ENCODE measurements around the gene HEXD. TPM values are rescaled to one million over a fixed set of nuclear protein-coding genes. Genes with fewer than 3 reads are reported as not detected.

Gene HEXD
- total and polyA plus RNA-seq, 2 donors (not counting 3 experiments of a cell fraction or from before 2014, with no cell fraction given): 12.9 to 18.6 TPM

- H3K27ac ChIP-seq (ENCODE audit: insufficient read depth, low read depth, low read length): no peak overlapping the region
- H3K4me3 ChIP-seq (replicated peaks in 1 of 3; ENCODE audit: insufficient read depth in 1 of 3, low read depth in 1 of 3, low read length in 3 of 3): no peak overlapping the region
- H3K4me1 ChIP-seq (ENCODE audit: control insufficient read depth, extremely low read depth, insufficient read depth, low read length): no peaks in the 10 kb centered on the region
- BruUV-seq (replicated peaks): no TSS peak
- no peaks in the 10 kb centered on the region for H3K9me1 ChIP-seq (replicated peaks; ENCODE audit: control insufficient read depth, extremely low read depth, insufficient read depth, low read length)
- no peaks in the 10 kb centered on the region for H3K9me3 ChIP-seq (replicated peaks; ENCODE audit: control insufficient read depth, insufficient read depth, low read length)
- H2AFZ ChIP-seq (ENCODE audit: low read depth, low read length): no peak overlapping the region
- intact Hi-C loops (cut with micrococcal nuclease): no loop called here
- no peaks in the 10 kb centered on the region for H3K79me2 ChIP-seq (ENCODE audit: control insufficient read depth, insufficient read depth, low read length)
- ChIA-PET CTCF (no interaction called here), POLR2A (no interaction called here)
- FAIRE-seq (no peak), DNase-seq (ENCODE audit: low read depth, low spot score) (no peak)
- no peaks in the 10 kb centered on the region for H3K27me3 ChIP-seq (ENCODE audit: control insufficient read depth in 2 of 2, insufficient read depth in 2 of 2, low read length in 2 of 2)
- no peak overlapping the region for H3K9ac ChIP-seq (replicated peaks; ENCODE audit: extremely low read depth, insufficient read depth, low read length)
- no peak overlapping the region for H3K4me2 ChIP-seq (ENCODE audit: insufficient read depth, low read length)
- TF ChIP-seq POLR2AphosphoS5 (IDR thresholded peaks at IDR 0.05; ENCODE audit: insufficient read depth, low read depth, low read length) (no peak), JUN (IDR thresholded peaks at IDR 0.05; ENCODE audit: borderline replicate concordance, insufficient read depth, insufficient read length, low read depth) (no peak), EZH2 (IDR thresholded peaks at IDR 0.05; ENCODE audit: borderline replicate concordance, low read depth, low read length, severe bottlenecking) (no peak), CTCF (IDR thresholded peaks at IDR 0.05; ENCODE audit: extremely low read depth in 1 of 2, insufficient read depth in 1 of 2, low read depth in 1 of 2, low read length in 2 of 2) (no peak), MYC (IDR thresholded peaks at IDR 0.05; ENCODE audit: low read depth, low read length) (no peak), MAX (IDR thresholded peaks at IDR 0.05; ENCODE audit: insufficient read depth, insufficient read length) (no peak), FOS (IDR thresholded peaks at IDR 0.05; ENCODE audit: borderline replicate concordance, insufficient read depth, low read length) (no peak), GATA2 (IDR thresholded peaks at IDR 0.05; ENCODE audit: insufficient read depth, insufficient read length, low read depth, low read length) (no peak), POLR2A (IDR thresholded peaks at IDR 0.05; ENCODE audit: low read depth, low read length) (no peak)
- no peaks in the 10 kb centered on the region for H4K20me1 ChIP-seq (replicated peaks; ENCODE audit: control insufficient read depth, extremely low read depth, insufficient read depth, low read length)
- dilution Hi-C loops (cut with MboI; ENCODE audit: extremely low pct_ligation_motif_present, low sequenced_read_pairs): no loop called here
- no peaks in the 10 kb centered on the region for H3K36me3 ChIP-seq (ENCODE audit: control insufficient read depth in 2 of 2, extremely low read depth in 1 of 2, insufficient read depth in 2 of 2, low read length in 2 of 2)
These were observed 9.7 kb upstream of the HEXD start for GRCh38 chr17:82408288-82408937.

Data from endothelial cell of umbilical vein (primary cell).